Measurements from ENCODE around the gene RAE1. TPM values are rescaled to one million over a fixed set of nuclear protein-coding genes. Genes with fewer than 3 reads are reported as not detected.

RAE1 gene
- total and polyA plus RNA-seq, 2 of the 8 experiments (the other 6 are each of a cell fraction or from before 2014, with no cell fraction given), result 35.9 to 44.9 TPM

DNA sequence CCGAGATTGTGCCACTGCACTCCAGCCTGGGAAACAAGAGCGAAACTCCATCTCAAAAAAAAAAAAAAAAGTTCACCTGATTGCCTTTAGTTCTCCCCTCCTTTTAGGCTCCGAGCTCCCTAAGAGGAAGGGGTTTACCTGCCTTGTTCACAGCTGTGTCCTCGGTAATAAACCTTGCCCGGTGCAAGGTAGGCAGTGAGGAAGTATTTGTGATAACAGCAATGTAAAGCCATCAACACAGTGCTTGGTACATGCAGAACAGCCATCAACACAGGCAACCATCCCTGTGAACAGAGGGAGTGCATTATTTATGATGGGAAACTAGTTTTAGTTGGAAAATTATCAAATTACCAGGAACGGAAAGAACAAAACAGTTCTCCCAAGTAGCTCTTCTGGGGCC, 23.2 kb upstream of the RAE1 start:
- H4K91ac ChIP-seq (replicated peaks; ENCODE audit: insufficient read length, low read length), result no peak overlapping the region
- TF ChIP-seq GABPA (IDR thresholded peaks at IDR 0.05; ENCODE audit: borderline replicate concordance, insufficient read depth, low read length), result no peak
- H3K36me3 ChIP-seq (ENCODE audit: control insufficient read depth in 2 of 4, insufficient read depth in 4 of 4, low read length in 3 of 4), result no peaks in the 10 kb centered on the region
- 92% methylated on average over 6 of the region's 6 CpGs; no CpG with 5 or more reads in 1 of the 2 experiments for WGBS, 2 experiments (ENCODE audit: extremely low coverage in 1 of 2, insufficient coverage in 1 of 2, insufficient read length in 1 of 2, insufficient replicate concordance in 2 of 2, low coverage in 1 of 2, low lambda C conversion rate in 2 of 2, missing lambda C conversion rate in 1 of 2)
- no peak overlapping the region for H2BK120ac ChIP-seq (replicated peaks; ENCODE audit: low read depth, low read length)
- no peak overlapping the region for H3K14ac ChIP-seq (ENCODE audit: insufficient read length)
- H3K9ac ChIP-seq (replicated peaks in 1 of 4; ENCODE audit: extremely low read depth in 1 of 4, low read depth in 3 of 4, low read length in 3 of 4), result no peak overlapping the region
- CTCF ChIA-PET (ENCODE audit: partially characterized antibody), result interaction anchor here (0.7 to 12.8 kb wide), 10 partner anchors 14 to 236 kb away, joined by 3 to 150 read pairs (median 8); no protein-coding TSS in a partner anchor
- H3K18ac ChIP-seq (ENCODE audit: extremely low read depth, low read length), result no peak overlapping the region
- FAIRE-seq (no peak), DNase-seq (ENCODE audit: low read depth in 1 of 2, low spot score in 2 of 2) (no peak)
- H3K23ac ChIP-seq (ENCODE audit: insufficient read length), result no peak overlapping the region
- H2AK5ac ChIP-seq (ENCODE audit: low read depth, low read length), result no peak overlapping the region
- no peak overlapping the region for H3K4me2 ChIP-seq (ENCODE audit: insufficient read depth in 1 of 2, low read depth in 2 of 2, low read length in 2 of 2)
- no peak overlapping the region for H2AFZ ChIP-seq (ENCODE audit: low read length)
- H3K27ac ChIP-seq (ENCODE audit: low read depth, low read length), result no peak overlapping the region
- H3K79me2 ChIP-seq (ENCODE audit: control insufficient read depth in 1 of 2, insufficient read depth in 2 of 2, low read length in 2 of 2), result no peaks in the 10 kb centered on the region
- no peak overlapping the region for H3K4me3 ChIP-seq (ENCODE audit: extremely low read depth in 1 of 4, insufficient read depth in 2 of 4, low read depth in 3 of 4, low read length in 4 of 4)
- POLR2A ChIA-PET (ENCODE audit: partially characterized antibody), result interaction anchor here (0.9 kb wide), 1 partner anchor 63 kb away, joined by 3 read pairs; no protein-coding TSS in a partner anchor
- no peak overlapping the region for H4K8ac ChIP-seq (ENCODE audit: extremely low read depth, insufficient read depth, low read length)
- no peaks in the 10 kb centered on the region for H3K79me1 ChIP-seq (ENCODE audit: low read depth, low read length)
- 0 out of 2 replicates have a peak overlapping the region, but pooled peaks have one; percentile 7 for H2BK15ac ChIP-seq (ENCODE audit: low read length)
- H3K27me3 ChIP-seq (replicated peaks in 1 of 4; ENCODE audit: control insufficient read depth in 3 of 4, extremely low read depth in 1 of 4, insufficient read depth in 3 of 4, low read length in 3 of 4), result peaks cover 0 to 3% (median 0%) of the 10 kb centered on the region in 4 experiments; a peak in 2 of 7 replicates
- H2BK20ac ChIP-seq (ENCODE audit: low read length), result no peak overlapping the region
- no peaks in the 10 kb centered on the region for H4K20me1 ChIP-seq (replicated peaks in 1 of 2; ENCODE audit: control insufficient read depth in 1 of 2, insufficient read depth in 2 of 2, low read length in 2 of 2)
- no peak overlapping the region for H2BK12ac ChIP-seq (ENCODE audit: low read depth, low read length)
- H4K5ac ChIP-seq (ENCODE audit: insufficient read length, low read depth, low read length), result no peak overlapping the region
- no peak overlapping the region for H3K4ac ChIP-seq (replicated peaks; ENCODE audit: insufficient read length, low read depth, low read length)
- no peak overlapping the region for H2BK5ac ChIP-seq (ENCODE audit: low read depth, low read length)
- H3K23me2 ChIP-seq (ENCODE audit: low read depth, low read length), result no peaks in the 10 kb centered on the region
- H3K56ac ChIP-seq (replicated peaks; ENCODE audit: insufficient read length, low read depth, low read length), result no peak overlapping the region
- peaks cover 0 to 11% (median 2%) of the 10 kb centered on the region in 4 experiments; a peak in 2 of 7 replicates for H3K4me1 ChIP-seq (replicated peaks in 1 of 4; ENCODE audit: control insufficient read depth in 3 of 4, insufficient read depth in 4 of 4, low read length in 3 of 4)
- no peaks in the 10 kb centered on the region for H3K9me3 ChIP-seq (ENCODE audit: insufficient read depth in 2 of 2, low read depth in 1 of 2, low read length in 1 of 2)

Data from H1 (cell line).